A549 (cell line): Measurements from ENCODE around the gene OR52A5. TPM values are rescaled to one million over a fixed set of nuclear protein-coding genes. Genes with fewer than 3 reads are reported as not detected.

Source experiments
- ATAC-seq, 2 experiments: fragments of 200-7000 bp in 1 of 2; fragments of >200 bp in 1 of 2; cut with Nextera tagmentation in 1 of 2; cut with Tn5 transposase in 1 of 2; 3 replicates each; pipeline versions ENCODE4 v1.8.0 to v1.9.1; 2018 to 2020; ENCODE audit warnings: mild to moderate bottlenecking in 1 of 2, moderate library complexity in 1 of 2
- CTCF ChIA-PET: fragments of 300-600 bp; sonication (Branson Sonifier 250); formaldehyde crosslinking; extraction: SDS; loops from one replicate; lab custom pipeline; 2021; ENCODE audit warnings: antibody characterized with exemption, inconsistent platforms; lab: Yijun Ruan, JAX
- POLR2A ChIA-PET: fragments of 350-600 bp; formaldehyde crosslinking; extraction: SDS; loops from one replicate; lab custom pipeline; 2021; ENCODE audit warnings: antibody characterized with exemption, inconsistent platforms; lab: Yijun Ruan, JAX
- DNase-seq, 2 experiments: peaks; one replicate each; pipeline versions ENCODE4 v3.0.0 to v3.0.0-alpha.2; 2011 to 2016; ENCODE audit warnings: low read depth in 1 of 2, low spot score in 1 of 2
- FAIRE-seq: peaks from 2 replicates; lab custom pipeline; 2011; peaks lifted over from hg19 to GRCh38; lab: Jason Lieb, UNC
- H3K27ac ChIP-seq, 2 experiments: fragments of >200 bp; sonication (Bioruptor Twin); formaldehyde crosslinking; 3 replicates each; pipeline ENCODE4 v1.5.1; 2016 to 2017
- H3K4me1 ChIP-seq: fragments of >200 bp; sonication (Bioruptor Twin); formaldehyde crosslinking; 3 replicates; pipeline ENCODE4 v1.6.1; 2016
- H3K4me2 ChIP-seq: fragments of >200 bp; sonication (Bioruptor Twin); formaldehyde crosslinking; 3 replicates; pipeline ENCODE4 v1.6.1; 2016
- H3K4me3 ChIP-seq: fragments of >200 bp; sonication (Bioruptor Twin); formaldehyde crosslinking; 3 replicates; pipeline ENCODE4 v1.5.1; 2016
- H3K9me3 ChIP-seq: fragments of >200 bp; sonication (Bioruptor Twin); formaldehyde crosslinking; 3 replicates; pipeline ENCODE4 v1.6.1; 2016
- BCL3 ChIP-seq: fragments of >200 bp; sonication (Bioruptor Twin); formaldehyde crosslinking; IDR thresholded peaks from 3 replicates; pipeline ENCODE4 v1.6.1; 2016
- CBX2 ChIP-seq: fragments of 200-600 bp; sonication (generic); IDR thresholded peaks from 2 replicates; pipeline ENCODE4 v1.6.1; 2016; ENCODE audit warnings: low read depth, mild to moderate bottlenecking, borderline replicate concordance
- CBX8 ChIP-seq: fragments of 200-600 bp; sonication (generic); IDR thresholded peaks from 2 replicates; pipeline ENCODE4 v1.6.1; 2016
- CEBPB ChIP-seq, 2 experiments: fragments of >200 bp in 1 of 2; sonication (Bioruptor Twin) in 1 of 2; formaldehyde crosslinking in 1 of 2; IDR thresholded peaks; 2 replicates each; pipeline ENCODE4 v1.6.1; 2012 to 2016
- CTCF ChIP-seq: fragments of >200 bp; sonication (Bioruptor Twin); formaldehyde crosslinking; IDR thresholded peaks from 3 replicates; pipeline ENCODE4 v1.5.1; 2016
- EHF ChIP-seq: fragments of 250-450 bp; sonication (Bioruptor Pico); IDR thresholded peaks from 2 replicates; pipeline ENCODE4 v1.5.0; 2020; ENCODE audit warnings: mild to moderate bottlenecking
- EHMT2 ChIP-seq: fragments of 200-600 bp; sonication (generic); IDR thresholded peaks from 2 replicates; pipeline ENCODE4 v1.6.1; 2016; ENCODE audit warnings: antibody characterized with exemption, low read depth, mild to moderate bottlenecking, moderate library complexity
- ELK1 ChIP-seq: fragments of 150-350 bp; IDR thresholded peaks from 2 replicates; pipeline ENCODE4 v1.6.1; 2014; ENCODE audit warnings: low read depth, mild to moderate bottlenecking, low read length
- ESRRA ChIP-seq: fragments of 150-350 bp; IDR thresholded peaks from 2 replicates; pipeline ENCODE4 v1.6.1; 2014; ENCODE audit warnings: mild to moderate bottlenecking, low read length, borderline replicate concordance
- FOSL2 ChIP-seq, 2 experiments: fragments of 450-650 bp in 1 of 2; fragments of >200 bp in 1 of 2; sonication (Bioruptor Twin) in 1 of 2; formaldehyde crosslinking; IDR thresholded peaks; 2 replicates each; pipeline versions ENCODE4 v1.5.0 to v1.6.1; 2016 to 2020; ENCODE audit warnings: mild to moderate bottlenecking in 1 of 2, moderate library complexity in 1 of 2
- GATA3 ChIP-seq: IDR thresholded peaks from 2 replicates; pipeline ENCODE4 v1.6.1; 2012; ENCODE audit warnings: borderline replicate concordance
- HDAC2 ChIP-seq: fragments of 200-600 bp; sonication (generic); IDR thresholded peaks from 2 replicates; pipeline ENCODE4 v1.6.1; 2016
- HES2 ChIP-seq: fragments of >200 bp; sonication (Bioruptor Twin); formaldehyde crosslinking; IDR thresholded peaks from 2 replicates; pipeline ENCODE4 v1.6.1; 2016
- HOXA7 ChIP-seq: fragments of 250-450 bp; sonication (Bioruptor Pico); IDR thresholded peaks from 2 replicates; pipeline ENCODE4 v1.5.0; 2020; ENCODE audit warnings: mild to moderate bottlenecking, moderate library complexity
- HOXB13 ChIP-seq: fragments of 250-450 bp; sonication (Bioruptor Pico); IDR thresholded peaks from 2 replicates; pipeline ENCODE4 v1.5.0; 2020; ENCODE audit warnings: low read depth, mild to moderate bottlenecking, moderate library complexity
- HOXB5 ChIP-seq: fragments of 250-450 bp; sonication (Bioruptor Pico); IDR thresholded peaks from 2 replicates; pipeline ENCODE4 v1.5.0; 2020; ENCODE audit warnings: mild to moderate bottlenecking, moderate library complexity
- JUN ChIP-seq, 2 experiments: fragments of >200 bp; sonication (Bioruptor Twin); formaldehyde crosslinking; IDR thresholded peaks; 2 replicates in 1 of 2; 3 replicates in 1 of 2; pipeline ENCODE4 v1.6.1; 2016 to 2017
- MYC ChIP-seq: IDR thresholded peaks from 2 replicates; pipeline ENCODE4 v1.6.1; 2012; ENCODE audit warnings: mild to moderate bottlenecking, inconsistent platforms, low read length, improper control_type of control experiment, borderline replicate concordance
- NFE2L2 ChIP-seq: fragments of 150-350 bp; conservative IDR thresholded peaks from 2 replicates; pipeline ENCODE4 v1.6.1; 2014; ENCODE audit warnings: low read length
- PHF8 ChIP-seq: fragments of 200-600 bp; sonication (generic); IDR thresholded peaks from 2 replicates; pipeline ENCODE4 v1.6.1; 2016; ENCODE audit warnings: low read depth, mild to moderate bottlenecking, antibody characterized with exemption, moderate library complexity, borderline replicate concordance
- POLR2AphosphoS2 ChIP-seq: conservative IDR thresholded peaks from 2 replicates; pipeline ENCODE4 v1.6.1; 2012; ENCODE audit warnings: low read length, improper control_type of control experiment, inconsistent platforms
- RARB ChIP-seq: fragments of 250-450 bp; sonication (Bioruptor Pico); IDR thresholded peaks from 2 replicates; pipeline ENCODE4 v1.8.0; 2021; ENCODE audit warnings: mild to moderate bottlenecking, moderate library complexity
- RCOR1 ChIP-seq: fragments of 150-350 bp; IDR thresholded peaks from 2 replicates; pipeline ENCODE4 v1.6.1; 2014; ENCODE audit warnings: antibody characterized with exemption, low read length, low read depth
- RNF2 ChIP-seq: fragments of 200-600 bp; sonication (generic); IDR thresholded peaks from 2 replicates; pipeline ENCODE4 v1.6.1; 2016; ENCODE audit warnings: low read depth, mild to moderate bottlenecking, antibody characterized with exemption, moderate library complexity, borderline replicate concordance
- TP53 ChIP-seq: fragments of 250-450 bp; sonication (Bioruptor Pico); IDR thresholded peaks from 2 replicates; pipeline ENCODE4 v1.5.0; 2021; ENCODE audit warnings: mild to moderate bottlenecking, moderate library complexity
- ZFP36 ChIP-seq: fragments of 450-650 bp; IDR thresholded peaks from 2 replicates; pipeline ENCODE4 v1.6.1; 2014; ENCODE audit warnings: borderline replicate concordance; ENCODE audit not compliant: partially characterized antibody
- WGBS: methylation state at CpG from one replicate; pipeline ENCODE4 v1.1.6; 2017; ENCODE audit errors: missing lambda C conversion rate; 5-methylcytosine and 5-hydroxymethylcytosine counted together
- polyA plus RNA-seq, 4 experiments: library from polyadenylated mRNA; depleted of rRNA in 3 of 4; stranded (reverse); fragments of >200 nt; fragmentation: RNase III in 1 of 4; extraction: RNeasy Plus Mini Kit Qiagen cat#74134 plus additional on column Dnase treatment in 1 of 4; gene quantifications; 2 replicates in 3 of 4; 3 replicates in 1 of 4; pipeline ENCODE4 v1.2.3, GENCODE V29; 2011 to 2017
- TF ChIP-seq, protein P1 (sequence below): IDR thresholded peaks from 2 replicates; pipeline ENCODE4 v1.6.1; 2012
- TF ChIP-seq, protein P2 (sequence below): fragments of 250-450 bp; sonication (Bioruptor Pico); IDR thresholded peaks from 2 replicates; pipeline ENCODE4 v1.5.0; 2021; ENCODE audit warnings: mild to moderate bottlenecking, moderate library complexity, borderline replicate concordance

Gene OR52A5
- polyA plus RNA-seq, 2 of the 4 experiments (the other 2 are of a cell fraction), result not detected

GRCh38 chr11:5124891-5125620 lies 13.1 kb downstream of the OR52A5 start:
- ChIA-PET CTCF (interaction anchor here (0.7 to 2.9 kb wide), 12 partner anchors 9 to 324 kb away, joined by 3 to 9 read pairs (median 4); no protein-coding TSS in a partner anchor), POLR2A (no interaction called here)
- DNase-seq (no peak), FAIRE-seq (no peak), ATAC-seq (no peak)
- Histone ChIP-seq H3K4me3 (no peak overlapping the region), H3K4me1 (no peaks in the 10 kb centered on the region), H3K9me3 (no peaks in the 10 kb centered on the region), H3K27ac (no peak overlapping the region), H3K4me2 (no peak overlapping the region)
- TF ChIP-seq RNF2, result no peak
- no peak for TF ChIP-seq CTCF
- no peak for TF ChIP-seq MYC
- no peak for TF ChIP-seq BCL3
- TF ChIP-seq EHMT2, result no peak
- TF ChIP-seq ZFP36, result no peak
- no peak for TF ChIP-seq FOSL2 (IDR thresholded peaks at IDR 0.05)
- no peak for TF ChIP-seq FOSL2 (CRISPR knock-in tag; IDR thresholded peaks at IDR 0.05)
- TF ChIP-seq HOXB5 (CRISPR knock-in tag), result no peak
- TF ChIP-seq ELK1, result no peak
- TF ChIP-seq, protein P1, sequence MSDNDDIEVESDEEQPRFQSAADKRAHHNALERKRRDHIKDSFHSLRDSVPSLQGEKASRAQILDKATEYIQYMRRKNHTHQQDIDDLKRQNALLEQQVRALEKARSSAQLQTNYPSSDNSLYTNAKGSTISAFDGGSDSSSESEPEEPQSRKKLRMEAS, result no peak
- no peak for TF ChIP-seq ESRRA
- TF ChIP-seq PHF8, result no peak
- no peak for TF ChIP-seq GATA3
- no peak for TF ChIP-seq JUN (IDR thresholded peaks at IDR 0.05)
- no peak for TF ChIP-seq NFE2L2
- no peak for TF ChIP-seq RARB (CRISPR knock-in tag)
- no peak for TF ChIP-seq POLR2AphosphoS2
- no peak for TF ChIP-seq EHF (CRISPR knock-in tag)
- no peak for TF ChIP-seq CBX2
- TF ChIP-seq TP53, result no peak
- WGBS, result 2% methylated on average over 4 of the region's 4 CpGs

- FAIRE-seq (no peak), ATAC-seq (peak; percentile 94 to 96)
- CTCF ChIA-PET, result interaction anchor here (0.6 to 2.9 kb wide), 10 partner anchors 9 to 497 kb away, joined by 3 to 9 read pairs (median 4); no protein-coding TSS in a partner anchor
- TF ChIP-seq, protein P2, sequence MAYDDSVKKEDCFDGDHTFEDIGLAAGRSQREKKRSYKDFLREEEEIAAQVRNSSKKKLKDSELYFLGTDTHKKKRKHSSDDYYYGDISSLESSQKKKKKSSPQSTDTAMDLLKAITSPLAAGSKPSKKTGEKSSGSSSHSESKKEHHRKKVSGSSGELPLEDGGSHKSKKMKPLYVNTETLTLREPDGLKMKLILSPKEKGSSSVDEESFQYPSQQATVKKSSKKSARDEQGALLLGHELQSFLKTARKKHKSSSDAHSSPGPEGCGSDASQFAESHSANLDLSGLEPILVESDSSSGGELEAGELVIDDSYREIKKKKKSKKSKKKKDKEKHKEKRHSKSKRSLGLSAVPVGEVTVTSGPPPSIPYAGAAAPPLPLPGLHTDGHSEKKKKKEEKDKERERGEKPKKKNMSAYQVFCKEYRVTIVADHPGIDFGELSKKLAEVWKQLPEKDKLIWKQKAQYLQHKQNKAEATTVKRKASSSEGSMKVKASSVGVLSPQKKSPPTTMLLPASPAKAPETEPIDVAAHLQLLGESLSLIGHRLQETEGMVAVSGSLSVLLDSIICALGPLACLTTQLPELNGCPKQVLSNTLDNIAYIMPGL (CRISPR knock-in tag), result no peak
- no peak for TF ChIP-seq ELK1
- no peak for TF ChIP-seq HDAC2
- no peak for TF ChIP-seq RCOR1
- TF ChIP-seq CEBPB (IDR thresholded peaks at IDR 0.05), result peak; percentile 45 to 68; a peak in 3 of 4 replicates
- TF ChIP-seq FOSL2 (IDR thresholded peaks at IDR 0.05), result no peak
- no peak for TF ChIP-seq FOSL2 (CRISPR knock-in tag; IDR thresholded peaks at IDR 0.05)
- TF ChIP-seq TP53, result no peak
- TF ChIP-seq HOXB13 (CRISPR knock-in tag), result no peak
- TF ChIP-seq HOXA7 (CRISPR knock-in tag), result no peak
- no peak for TF ChIP-seq CBX8
- TF ChIP-seq HES2, result no peak
Measured at GRCh38 chr11:5123802-5124521, 14.2 kb downstream of the OR52A5 start.

More at GRCh38 chr11:5123802-5124521, 14.2 kb downstream of the OR52A5 start:
- H3K27ac ChIP-seq, result no peak overlapping the region
- DNase-seq, result peak; percentile 13 to 68
- H3K4me1 ChIP-seq, result no peaks in the 10 kb centered on the region
- POLR2A ChIA-PET, result no interaction called here
- no peaks in the 10 kb centered on the region for H3K9me3 ChIP-seq
- no peak overlapping the region for H3K4me3 ChIP-seq
- no peak overlapping the region for H3K4me2 ChIP-seq
- WGBS, result under 1% methylated on average over 4 of the region's 4 CpGs
